Measurements from ENCODE around the gene PLPP4. TPM values are rescaled to one million over a fixed set of nuclear protein-coding genes. Genes with fewer than 3 reads are reported as not detected.

PLPP4 gene
- total RNA-seq, 6 donors from 2014 or later: 0.20 to 0.54 TPM; not detected in 4

- DNase-seq (no peak), ATAC-seq (ENCODE audit: low FRiP score in 2 of 2) (no peak)
- Histone ChIP-seq H3K27ac (no peak overlapping the region), H3K27me3 (no peaks in the 10 kb centered on the region), H3K4me3 (no peak overlapping the region), H3K36me3 (no peaks in the 10 kb centered on the region), H3K9me3 (no peaks in the 10 kb centered on the region), H3K4me1 (no peaks in the 10 kb centered on the region)
- TF ChIP-seq POLR2A (IDR thresholded peaks at IDR 0.05): no peak
- no peak for TF ChIP-seq POLR2AphosphoS5 (IDR thresholded peaks at IDR 0.05)
- TF ChIP-seq CTCF (IDR thresholded peaks at IDR 0.05): no peak
- TF ChIP-seq EP300 (IDR thresholded peaks at IDR 0.05): no peak
- WGBS, 2 donors: 56 to 64% methylated on average over 3 of the region's 3 CpGs
Observed at GRCh38 chr10:120513307-120513796, 56.3 kb downstream of the PLPP4 start.

- no peaks in the 10 kb centered on the region for H3K4me1 ChIP-seq
- DNase-seq: no peak
- ATAC-seq (ENCODE audit: low FRiP score in 2 of 2): no peak
- TF ChIP-seq EP300 (IDR thresholded peaks at IDR 0.05) (no peak), POLR2A (IDR thresholded peaks at IDR 0.05) (no peak), POLR2AphosphoS5 (IDR thresholded peaks at IDR 0.05) (no peak), CTCF (IDR thresholded peaks at IDR 0.05) (no peak)
- H3K27me3 ChIP-seq: no peaks in the 10 kb centered on the region
- H3K9me3 ChIP-seq: no peaks in the 10 kb centered on the region
- no peaks in the 10 kb centered on the region for H3K36me3 ChIP-seq
- no peak overlapping the region for H3K4me3 ChIP-seq
- 31 to 36% methylated on average over 11 of the region's 11 CpGs for WGBS, 2 donors
- H3K27ac ChIP-seq: no peak overlapping the region
Observed at GRCh38 chr10:120514035-120514620, 57.1 kb downstream of the PLPP4 start.

- ATAC-seq (ENCODE audit: low FRiP score in 2 of 2) (no peak), DNase-seq (no peak)
- TF ChIP-seq CTCF (IDR thresholded peaks at IDR 0.05) (no peak), POLR2A (IDR thresholded peaks at IDR 0.05) (no peak), POLR2AphosphoS5 (IDR thresholded peaks at IDR 0.05) (no peak), EP300 (IDR thresholded peaks at IDR 0.05) (no peak)
- no peak overlapping the region for H3K4me3 ChIP-seq
- WGBS, 2 donors: 66 to 67% methylated on average over 2 of the region's 2 CpGs
- H3K9me3 ChIP-seq: no peaks in the 10 kb centered on the region
- no peaks in the 10 kb centered on the region for H3K36me3 ChIP-seq
- no peak overlapping the region for H3K27ac ChIP-seq
- H3K27me3 ChIP-seq: no peaks in the 10 kb centered on the region
- H3K4me1 ChIP-seq: no peaks in the 10 kb centered on the region
Observed at GRCh38 chr10:120514959-120515358, 57.9 kb downstream of the PLPP4 start.

GRCh38 chr10:120515741-120516140 is 58.7 kb downstream of the PLPP4 start:
- 69 to 75% methylated on average over 2 of the region's 2 CpGs for WGBS, 2 donors
- H3K27ac ChIP-seq: no peak overlapping the region
- H3K4me1 ChIP-seq: no peaks in the 10 kb centered on the region
- H3K4me3 ChIP-seq: no peak overlapping the region
- no peaks in the 10 kb centered on the region for H3K9me3 ChIP-seq
- TF ChIP-seq POLR2A (IDR thresholded peaks at IDR 0.05) (no peak), EP300 (IDR thresholded peaks at IDR 0.05) (no peak)
- no peaks in the 10 kb centered on the region for H3K36me3 ChIP-seq
- ATAC-seq (ENCODE audit: low FRiP score in 2 of 2) (no peak), DNase-seq (no peak)
- H3K27me3 ChIP-seq: no peaks in the 10 kb centered on the region

- H3K36me3 ChIP-seq: no peaks in the 10 kb centered on the region
- no peaks in the 10 kb centered on the region for H3K27me3 ChIP-seq
- H3K27ac ChIP-seq: no peak overlapping the region
- ATAC-seq (ENCODE audit: low FRiP score in 2 of 2) (no peak), DNase-seq (no peak)
- TF ChIP-seq POLR2AphosphoS5 (IDR thresholded peaks at IDR 0.05): no peak
- TF ChIP-seq EP300 (IDR thresholded peaks at IDR 0.05): no peak
- TF ChIP-seq CTCF (IDR thresholded peaks at IDR 0.05): no peak
- no peaks in the 10 kb centered on the region for H3K9me3 ChIP-seq
- no peak overlapping the region for H3K4me3 ChIP-seq
- no peaks in the 10 kb centered on the region for H3K4me1 ChIP-seq
- 78 to 85% methylated on average over 4 of the region's 4 CpGs for WGBS, 2 donors
Observed at GRCh38 chr10:120516426-120516825, 59.4 kb downstream of the PLPP4 start.

Data from upper lobe of left lung (tissue), 6 donors.